ENCODE data around the gene MANBA. TPM values are rescaled to one million over a fixed set of nuclear protein-coding genes. Genes with fewer than 3 reads are reported as not detected.

Gene MANBA
- total RNA-seq, 1 donor from 2014 or later: 24.8 TPM

DNA sequence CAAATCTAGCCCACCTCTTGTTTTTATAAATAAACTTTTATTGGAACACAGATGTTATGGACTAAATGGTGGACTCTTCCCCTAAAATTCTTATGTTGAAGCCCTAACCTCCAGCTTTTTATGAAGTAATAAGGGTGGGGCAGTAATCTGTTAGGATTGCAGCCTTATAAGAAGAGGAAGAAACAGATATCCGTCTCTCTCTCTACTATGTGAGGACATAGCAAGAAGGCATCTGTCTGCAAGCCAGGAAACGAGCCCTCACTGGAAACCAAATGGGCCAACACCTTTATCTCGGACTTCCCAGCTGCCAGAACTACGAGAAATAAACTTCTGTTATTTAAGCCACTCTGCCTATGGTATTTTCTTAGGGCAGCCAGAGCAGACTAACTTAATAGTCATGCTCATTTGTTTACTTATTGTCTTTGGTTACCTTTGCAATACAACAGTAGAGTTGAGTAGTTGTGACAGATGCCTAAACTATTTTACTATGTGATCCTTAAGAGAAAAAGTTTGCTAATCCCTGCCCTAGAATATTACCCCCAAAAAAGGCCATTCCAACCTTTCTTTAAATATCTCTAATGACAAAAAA is 67.4 kb downstream of the MANBA start:
- no peak for DNase-seq (ENCODE audit: missing footprints)
- intact Hi-C loops (cut with DNase I): no loop called here
- ATAC-seq: no peak

DNA sequence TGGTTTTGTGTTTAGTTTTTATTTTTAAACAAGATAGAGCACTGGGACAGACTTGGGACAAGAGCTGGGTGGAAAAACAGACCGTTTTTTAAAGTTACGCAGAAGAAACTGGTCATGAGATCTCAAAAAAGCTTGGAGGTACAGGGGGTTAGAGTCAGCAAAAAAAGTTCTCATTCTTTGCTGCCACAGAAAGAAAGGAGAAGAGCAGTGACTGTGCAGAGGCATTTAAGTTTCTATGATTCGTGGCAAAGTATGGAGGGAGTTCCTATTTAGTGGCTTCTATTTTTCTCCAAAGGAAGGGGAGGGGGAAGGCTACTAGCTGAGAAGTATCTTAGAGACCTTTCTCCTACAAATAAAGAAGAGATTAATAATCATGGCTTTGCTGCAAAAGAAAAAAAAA is 68.3 kb downstream of the MANBA start:
- DNase-seq (ENCODE audit: missing footprints) (no peak), ATAC-seq (no peak)
- intact Hi-C loops (cut with DNase I): no loop called here

DNA sequence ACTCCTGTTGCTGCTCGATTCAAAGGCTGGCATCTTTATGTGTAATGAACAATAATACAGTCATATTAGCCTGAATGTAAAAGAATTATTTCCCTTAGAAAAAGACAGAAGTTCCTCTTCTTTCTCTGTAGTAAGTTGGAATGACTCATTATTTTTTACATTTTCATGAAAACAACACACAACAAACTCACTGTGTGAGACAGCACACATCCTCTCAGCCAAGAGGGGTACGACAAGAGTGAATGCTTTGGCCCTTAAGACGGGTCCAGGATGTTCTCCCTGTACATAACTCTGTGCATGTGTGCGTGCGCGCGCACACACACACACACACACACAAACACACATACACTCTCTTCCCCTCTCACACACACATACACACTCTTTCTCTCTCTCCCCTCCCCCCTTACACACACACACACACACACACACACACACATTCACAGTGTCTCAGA is 72.8 kb downstream of the MANBA start:
- intact Hi-C loops (cut with DNase I): no loop called here
- ATAC-seq (no peak), DNase-seq (ENCODE audit: missing footprints) (no peak)

DNA sequence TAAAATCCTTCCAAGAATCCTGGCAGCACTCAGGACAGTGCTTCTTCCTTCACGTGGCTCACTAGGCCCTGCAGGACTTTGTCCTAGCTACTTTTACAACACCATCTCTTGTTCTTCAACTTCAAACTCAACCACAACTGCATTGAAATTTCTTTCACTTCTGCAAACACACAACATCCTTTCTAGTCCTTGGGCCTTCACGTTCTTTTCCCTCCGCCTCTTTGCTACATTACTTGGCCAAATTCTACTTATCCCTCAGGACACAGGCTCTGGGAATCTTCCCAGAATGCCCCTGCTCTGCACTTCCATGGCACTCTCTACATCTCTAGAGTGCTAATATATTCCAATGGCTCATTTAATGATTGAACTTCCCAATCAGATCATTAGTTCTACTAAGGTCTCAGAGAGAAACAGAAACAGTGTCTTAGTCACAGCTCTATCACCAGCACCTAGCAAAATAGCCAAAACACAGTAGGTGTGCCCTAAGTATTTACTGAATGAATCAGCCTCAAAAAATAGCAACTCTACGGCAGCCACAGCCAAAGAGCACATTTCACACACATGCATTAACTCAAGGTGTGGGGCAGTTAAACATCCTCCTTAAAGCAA is 73.3 kb downstream of the MANBA start:
- intact Hi-C loops (cut with DNase I): no loop called here
- DNase-seq (ENCODE audit: missing footprints) (no peak), ATAC-seq (no peak)

DNA sequence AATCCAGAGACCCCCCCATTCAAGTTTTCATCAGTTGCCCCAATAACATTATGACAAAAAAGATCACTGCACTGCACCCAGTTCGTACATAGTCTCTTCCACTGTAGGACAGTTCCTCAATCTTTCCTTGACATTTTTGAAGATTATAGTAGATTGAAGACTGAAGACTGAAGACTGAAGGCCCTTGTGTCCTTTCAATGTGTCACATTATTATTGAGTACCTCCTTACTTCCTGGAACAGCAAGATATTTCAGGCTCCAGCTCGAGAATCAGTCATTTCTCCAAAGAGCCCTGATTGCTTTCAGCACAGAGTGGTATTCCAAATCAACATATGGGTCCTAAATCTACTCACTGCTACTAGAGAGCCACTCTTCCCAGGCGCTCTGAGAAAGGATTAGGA is 75.0 kb downstream of the MANBA start:
- DNase-seq (ENCODE audit: missing footprints) (no peak), ATAC-seq (no peak)
- intact Hi-C loops (cut with DNase I): no loop called here

DNA sequence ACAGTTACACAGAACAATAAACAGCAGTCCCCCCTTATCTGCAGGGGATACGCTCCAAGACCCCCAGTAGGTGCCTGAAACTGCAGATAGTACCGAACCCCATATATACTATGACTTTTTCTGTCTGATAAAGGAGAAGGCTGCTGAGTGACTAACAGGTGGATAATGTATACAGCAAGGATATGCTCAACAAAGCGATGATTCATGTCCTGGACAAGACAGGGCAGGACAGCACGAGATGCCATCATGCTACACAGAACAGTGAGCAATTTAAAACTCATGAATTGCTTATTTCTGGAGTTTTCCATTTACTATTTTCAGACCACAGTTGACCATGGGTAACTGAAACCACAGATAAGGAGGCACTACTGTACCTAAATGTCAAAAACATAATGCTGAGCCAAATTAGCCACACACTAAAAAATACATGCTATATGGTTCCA is 76.1 kb downstream of the MANBA start:
- intact Hi-C loops (cut with DNase I): no loop called here
- ATAC-seq (no peak), DNase-seq (ENCODE audit: missing footprints) (no peak)

DNA sequence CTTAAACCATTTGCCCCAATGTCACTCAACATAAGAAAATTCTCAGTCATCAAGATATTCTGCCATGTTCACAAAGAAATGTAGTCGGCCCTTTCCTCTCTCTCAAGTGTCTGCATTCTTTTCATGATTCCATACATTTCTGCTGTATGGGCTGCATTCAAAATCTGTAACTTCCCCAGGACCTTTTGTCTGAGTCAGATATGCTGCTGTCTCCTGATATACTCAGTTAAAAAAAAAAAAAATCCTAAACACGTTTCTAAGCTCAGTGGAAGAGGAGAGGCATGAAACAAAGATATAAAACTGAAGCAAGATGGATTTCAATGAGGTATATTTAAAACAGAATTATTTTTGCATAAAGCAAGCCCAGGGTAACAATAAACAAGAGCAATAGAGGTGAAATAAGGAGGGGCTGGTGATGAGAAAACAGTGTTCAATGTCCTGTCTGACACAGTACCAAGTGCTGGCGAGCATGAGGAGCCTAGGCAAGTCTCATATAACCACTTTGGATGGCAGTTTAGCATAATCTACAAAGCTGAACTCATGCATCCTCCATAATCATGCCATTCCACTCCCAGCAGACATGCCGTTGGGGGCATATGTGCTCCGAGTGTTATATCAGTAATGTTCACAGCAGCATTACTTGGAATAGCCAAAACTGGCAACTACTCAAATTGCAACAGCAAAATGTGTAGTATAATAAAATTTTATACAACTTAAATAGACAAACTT is 76.7 kb downstream of the MANBA start:
- DNase-seq (ENCODE audit: missing footprints) (no peak), ATAC-seq (no peak)
- intact Hi-C loops (cut with DNase I): no loop called here

DNA sequence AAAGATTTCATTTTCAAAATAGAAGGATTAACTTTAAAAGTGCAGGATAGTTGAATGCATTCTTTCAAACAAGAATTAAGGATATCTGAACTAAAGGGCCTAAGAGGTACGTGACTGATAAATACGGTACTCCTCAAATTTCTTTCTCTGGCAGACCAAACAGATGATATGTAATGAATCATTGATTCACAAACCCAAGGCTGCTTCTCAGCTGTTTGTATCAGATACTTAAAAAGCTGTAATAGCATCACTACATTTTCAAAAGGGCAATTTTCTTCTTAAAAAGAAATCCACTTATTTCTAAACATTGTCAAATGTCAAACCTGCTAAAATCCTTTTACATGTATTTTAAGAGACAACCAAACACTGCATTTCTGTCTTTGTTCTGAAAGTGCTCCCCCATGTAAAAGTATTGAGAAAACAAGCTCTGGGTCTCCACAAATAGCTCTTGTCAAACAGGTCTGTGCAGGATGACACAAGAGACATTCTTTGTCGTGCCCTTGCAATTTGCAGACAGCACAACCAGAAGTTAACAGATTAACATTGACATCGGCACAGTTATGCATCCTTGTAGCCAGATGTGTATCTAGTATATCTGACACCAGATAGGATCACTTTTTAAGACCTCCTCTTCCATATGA is 82.0 kb downstream of the MANBA start:
- ATAC-seq (no peak), DNase-seq (ENCODE audit: missing footprints) (no peak)
- intact Hi-C loops (cut with DNase I): no loop called here

DNA sequence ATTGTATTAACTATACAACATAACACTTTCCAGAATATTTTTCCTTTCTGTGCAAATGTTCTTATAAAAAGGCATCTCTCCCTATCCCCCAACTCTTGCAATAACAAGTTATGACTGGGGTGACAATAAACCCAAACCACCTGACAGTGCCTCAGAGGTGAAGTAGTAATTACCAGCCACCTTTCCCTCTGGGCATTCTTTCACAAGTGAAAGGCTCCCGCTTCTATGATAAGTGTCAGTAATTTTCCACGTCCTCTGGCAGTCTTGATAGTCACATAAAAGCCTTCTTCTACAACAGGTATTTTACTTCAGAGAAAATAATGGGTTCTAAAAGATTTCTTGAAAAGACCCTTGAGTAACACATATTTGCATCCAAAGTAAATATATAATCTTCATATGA is 82.7 kb downstream of the MANBA start:
- ATAC-seq: no peak
- intact Hi-C loops (cut with DNase I): no loop called here
- no peak for DNase-seq (ENCODE audit: missing footprints)

DNA sequence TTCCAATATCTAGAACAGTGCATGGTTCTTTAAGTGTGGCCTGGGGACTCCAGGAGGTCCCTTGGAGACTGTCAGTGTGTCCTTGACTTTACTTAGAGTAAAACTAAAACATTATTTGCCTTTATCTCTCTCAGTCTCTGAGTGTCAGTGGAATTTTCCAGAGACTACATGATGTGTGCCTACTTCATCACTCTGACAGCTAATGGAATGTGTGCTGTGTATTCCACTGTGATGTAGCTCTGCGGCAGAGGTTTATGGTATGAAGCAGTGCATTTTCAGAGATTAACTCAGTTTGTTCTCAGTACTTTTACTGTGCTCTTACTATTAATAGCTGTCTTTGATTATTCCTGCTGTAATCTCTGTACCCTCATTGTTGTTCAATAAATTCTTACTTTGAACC is 85.6 kb downstream of the MANBA start:
- ATAC-seq (peak; percentile 57), DNase-seq (ENCODE audit: missing footprints) (no peak)
- intact Hi-C loops (cut with DNase I): no loop called here

DNA sequence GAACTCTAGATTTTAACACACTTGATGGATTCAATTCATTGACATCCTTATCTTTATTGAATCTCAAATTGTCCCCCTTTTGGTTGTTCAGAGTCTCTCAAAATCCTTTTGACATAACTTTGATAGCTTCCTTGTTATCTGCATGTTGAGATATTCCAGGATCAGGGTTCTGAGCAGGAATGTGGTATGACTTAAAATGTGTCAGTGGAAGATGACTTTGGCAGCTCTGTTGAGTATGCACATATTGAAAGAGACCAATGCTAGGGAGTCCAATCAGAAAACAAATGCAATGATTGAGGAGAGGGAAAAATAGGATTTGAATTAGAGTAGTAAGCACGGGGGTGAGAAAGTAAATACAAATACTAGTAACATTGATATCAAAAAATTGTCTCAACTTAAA is 93.8 kb downstream of the MANBA start:
- no peak for DNase-seq (ENCODE audit: missing footprints)
- intact Hi-C loops (cut with DNase I): no loop called here
- ATAC-seq: no peak

DNA sequence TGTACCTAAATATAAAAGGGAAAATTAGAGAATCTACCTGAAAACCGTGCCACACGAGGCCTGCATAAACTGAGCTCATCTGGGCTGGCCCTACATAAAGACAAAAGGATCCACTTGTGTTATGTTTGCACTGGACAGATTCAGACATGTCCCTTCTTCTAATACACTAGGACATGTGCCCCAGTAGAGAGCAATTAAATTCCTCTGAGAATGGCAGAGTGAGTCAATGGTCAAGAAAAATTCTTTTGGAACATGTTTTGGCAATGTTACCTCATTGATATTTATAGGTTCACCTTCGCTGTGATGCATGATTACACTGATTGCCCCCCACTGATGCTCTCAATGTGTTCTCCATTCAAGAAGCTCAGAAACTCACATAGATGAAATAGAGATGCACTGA is 95.2 kb downstream of the MANBA start:
- ATAC-seq: no peak
- intact Hi-C loops (cut with DNase I): no loop called here

DNA sequence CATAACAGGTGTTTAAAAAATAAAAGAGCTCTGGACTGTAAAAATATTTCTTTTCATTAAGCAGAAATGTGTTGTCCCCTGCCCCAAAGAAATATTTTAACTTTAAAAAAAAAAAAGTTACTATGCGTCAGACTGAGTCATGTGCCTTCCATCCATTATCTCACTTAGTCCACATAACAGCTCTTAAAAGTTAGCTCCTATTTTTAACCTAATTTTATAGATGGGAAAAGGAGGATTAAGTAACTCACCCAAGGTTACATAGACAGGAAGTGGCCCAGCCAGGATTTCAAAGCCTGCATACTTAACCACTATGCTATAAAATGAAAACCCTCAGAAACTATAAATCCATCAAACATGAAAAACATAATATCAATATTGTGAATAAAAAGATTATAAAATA is 97.7 kb downstream of the MANBA start:
- intact Hi-C loops (cut with DNase I): no loop called here
- ATAC-seq (no peak), DNase-seq (ENCODE audit: missing footprints) (no peak)

More for the DNA sequence above, 95.2 kb downstream of the MANBA start:
- DNase-seq (ENCODE audit: missing footprints): no peak

DNA sequence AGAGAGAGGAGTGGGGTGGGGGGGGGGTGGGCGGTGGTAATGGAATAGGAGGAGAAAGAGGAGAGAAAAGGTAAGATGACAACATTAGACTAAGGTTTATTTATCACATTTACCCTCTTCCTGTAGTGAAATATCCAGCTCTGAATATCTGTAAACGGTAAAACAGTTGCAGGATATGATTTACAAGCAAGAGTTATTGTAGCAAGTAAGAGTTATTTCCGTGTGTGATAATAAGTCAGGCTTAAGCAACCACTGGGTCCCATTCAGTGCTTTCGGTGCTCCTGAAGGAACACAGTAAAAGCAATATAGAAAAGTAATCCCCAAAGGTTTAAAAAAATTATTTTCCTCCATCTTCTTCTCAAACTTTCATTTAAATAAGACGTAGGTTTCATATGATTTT is 103.6 kb downstream of the MANBA start:
- intact Hi-C loops (cut with DNase I): no loop called here
- ATAC-seq (no peak), DNase-seq (ENCODE audit: missing footprints) (no peak)

DNA sequence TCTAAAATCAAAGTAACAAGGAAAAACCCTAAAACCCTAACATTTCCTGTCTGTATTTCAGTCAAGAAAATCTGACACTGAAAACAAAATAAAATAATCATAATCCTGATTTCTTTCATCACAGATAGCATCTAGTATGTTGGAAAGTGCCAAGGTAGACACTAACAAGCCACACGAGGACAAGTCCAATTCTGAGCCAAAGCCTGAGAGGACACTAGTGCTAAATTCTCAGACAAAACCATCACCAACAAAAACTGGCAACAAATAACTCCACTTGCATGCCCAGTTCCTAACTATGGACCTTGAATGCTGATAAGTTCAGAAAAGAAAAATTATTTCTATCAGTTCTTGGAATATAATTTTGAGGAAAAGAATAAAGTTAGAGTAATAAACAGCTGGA is 113.7 kb downstream of the MANBA start:
- ATAC-seq: no peak
- intact Hi-C loops (cut with DNase I): no loop called here
- DNase-seq (ENCODE audit: missing footprints): no peak

DNA sequence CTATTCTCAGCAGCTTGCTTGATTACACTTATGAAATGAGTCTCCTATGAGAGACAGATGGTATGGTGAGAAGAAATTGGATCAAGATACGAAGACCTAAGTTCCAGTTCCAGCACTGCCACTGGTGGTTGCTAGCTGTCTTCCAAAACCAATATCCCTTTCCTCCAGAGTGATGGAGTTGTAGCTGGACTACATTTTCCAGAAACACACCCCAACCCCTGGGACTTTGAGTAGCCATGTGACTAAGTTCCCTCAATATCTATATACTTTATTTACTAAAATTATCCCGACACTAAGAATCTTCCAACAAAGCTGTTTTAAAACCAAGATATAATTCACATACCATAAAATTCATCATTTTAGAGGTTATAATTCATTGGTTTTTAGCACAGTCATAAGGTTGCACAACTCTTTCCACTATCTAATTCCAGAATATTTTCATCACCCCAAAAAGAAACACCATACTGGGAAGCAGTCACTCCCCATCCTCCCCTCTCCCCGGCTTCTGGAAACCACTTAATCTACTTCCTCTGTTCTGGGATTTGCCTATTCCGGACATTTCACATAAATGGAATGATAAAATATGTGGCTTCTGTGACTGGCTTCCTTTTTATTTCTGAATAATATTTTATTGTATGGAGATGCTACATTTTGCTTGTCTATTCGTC is 118.0 kb downstream of the MANBA start:
- ATAC-seq (peak; percentile 89), DNase-seq (ENCODE audit: missing footprints) (no peak)
- intact Hi-C loops (cut with DNase I): no loop called here

DNA sequence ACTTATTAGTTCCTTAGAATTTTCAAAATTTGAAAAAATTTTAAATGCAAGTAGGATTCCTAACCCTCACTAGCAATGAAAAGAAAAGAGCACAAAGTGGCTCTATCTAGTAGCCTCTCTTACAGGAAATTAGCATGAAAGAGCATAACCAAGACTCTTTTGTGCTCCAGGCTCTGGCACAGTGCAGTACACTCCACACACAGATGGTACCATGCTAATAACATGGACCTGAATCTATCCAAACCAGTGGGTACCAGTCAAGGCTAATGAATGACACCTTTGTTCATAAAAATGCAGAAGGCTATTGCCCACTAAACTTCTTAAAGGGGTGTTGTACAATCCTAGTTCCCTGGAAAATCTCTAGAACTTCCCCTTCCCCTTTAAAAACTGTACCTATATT is 119.0 kb downstream of the MANBA start:
- intact Hi-C loops (cut with DNase I): no loop called here
- ATAC-seq (no peak), DNase-seq (ENCODE audit: missing footprints) (no peak)

DNA sequence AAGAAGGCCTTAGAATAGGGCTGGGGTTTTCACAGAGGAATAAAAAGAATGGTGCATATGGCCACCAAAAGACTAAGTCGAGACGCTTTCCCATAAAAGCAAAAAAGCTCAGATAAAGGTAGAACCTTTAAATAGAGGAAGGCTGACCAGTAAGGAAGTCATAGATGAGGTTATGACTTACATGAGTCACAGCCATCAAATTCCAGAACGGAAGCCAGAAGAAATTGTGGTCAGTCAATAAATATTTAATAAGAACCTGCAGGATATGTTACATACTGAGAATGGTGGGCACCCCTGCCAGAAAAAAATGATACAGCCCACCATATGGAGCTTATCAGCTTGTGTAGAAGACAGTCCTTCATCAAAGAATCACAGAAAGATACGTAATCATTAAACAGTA is 120.1 kb downstream of the MANBA start:
- ATAC-seq: no peak
- no peak for DNase-seq (ENCODE audit: missing footprints)
- intact Hi-C loops (cut with DNase I): no loop called here

DNA sequence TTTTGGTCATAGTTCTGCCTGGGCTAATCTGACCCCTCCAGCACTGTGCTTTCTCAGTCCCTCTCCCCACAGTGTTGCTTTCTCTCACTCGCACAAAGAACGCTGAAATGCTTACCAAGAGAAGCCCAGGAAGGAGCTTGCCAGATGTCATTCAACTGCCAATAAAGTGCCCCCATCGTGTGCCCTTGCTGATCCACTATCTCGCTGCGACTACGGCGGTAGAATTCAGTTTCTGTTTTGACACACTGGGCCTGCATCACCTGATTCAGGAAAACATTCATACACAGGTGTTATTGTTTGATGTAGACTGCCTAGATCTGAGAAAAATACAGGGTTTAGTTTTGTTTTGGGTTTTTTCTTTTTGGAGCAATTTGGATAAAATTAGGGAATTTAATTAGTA is 121.2 kb downstream of the MANBA start:
- intact Hi-C loops (cut with DNase I): no loop called here
- DNase-seq (ENCODE audit: missing footprints) (no peak), ATAC-seq (no peak)
